ENCODE data around the gene PNISR. TPM values are rescaled to one million over a fixed set of nuclear protein-coding genes. Genes with fewer than 3 reads are reported as not detected.
A peak's percentile ranks its signal among the peaks of the same experiment; 100 is the strongest.

Gene PNISR
- total RNA-seq, 1 donor from 2014 or later, result 48.5 TPM

DNA sequence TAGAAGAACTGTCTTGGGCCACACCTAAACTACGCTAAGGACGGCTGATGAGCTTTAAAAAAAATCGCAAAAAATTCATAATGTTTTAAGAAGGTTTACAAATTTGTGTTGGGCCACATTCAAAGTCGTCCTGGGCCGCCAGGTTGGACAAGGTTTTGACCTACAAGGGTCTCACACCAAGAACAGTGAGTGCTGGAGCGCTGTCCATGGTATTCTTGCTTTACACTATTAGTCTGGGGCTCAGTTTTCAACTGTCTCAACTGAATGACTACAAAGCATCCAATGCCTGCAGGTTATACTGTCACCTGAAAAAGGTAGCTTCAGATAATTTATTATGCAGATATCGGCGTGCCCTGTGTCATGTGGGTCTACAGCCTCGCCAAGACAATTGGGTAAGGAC lies 72.0 kb downstream of the PNISR start:
- ATAC-seq (ENCODE audit: poor library complexity) (no peak), DNase-seq (no peak)
- intact Hi-C loops (cut with DNase I), result no loop called here

DNA sequence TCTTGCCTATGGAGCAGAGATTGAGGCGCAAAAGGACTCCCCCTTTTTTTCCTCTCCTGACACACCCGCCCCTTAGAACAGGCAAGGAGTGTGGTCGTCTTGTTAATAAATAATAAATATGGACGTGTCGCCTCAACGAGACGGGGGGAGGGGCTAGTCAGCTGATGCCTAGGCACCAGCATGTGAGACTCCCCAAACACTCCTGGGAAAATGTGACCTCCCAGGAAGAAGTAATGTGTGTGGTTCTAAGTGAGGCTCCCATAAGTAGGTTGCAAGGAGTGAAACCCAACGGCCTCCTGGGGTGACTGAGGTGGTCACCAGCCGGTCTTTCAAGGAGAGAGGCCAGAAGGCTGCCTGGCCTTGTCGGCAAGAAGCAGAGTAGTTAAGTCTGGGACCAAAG lies 74.5 kb downstream of the PNISR start:
- intact Hi-C loops (cut with DNase I), result no loop called here
- DNase-seq (no peak), ATAC-seq (ENCODE audit: poor library complexity) (no peak)

DNA sequence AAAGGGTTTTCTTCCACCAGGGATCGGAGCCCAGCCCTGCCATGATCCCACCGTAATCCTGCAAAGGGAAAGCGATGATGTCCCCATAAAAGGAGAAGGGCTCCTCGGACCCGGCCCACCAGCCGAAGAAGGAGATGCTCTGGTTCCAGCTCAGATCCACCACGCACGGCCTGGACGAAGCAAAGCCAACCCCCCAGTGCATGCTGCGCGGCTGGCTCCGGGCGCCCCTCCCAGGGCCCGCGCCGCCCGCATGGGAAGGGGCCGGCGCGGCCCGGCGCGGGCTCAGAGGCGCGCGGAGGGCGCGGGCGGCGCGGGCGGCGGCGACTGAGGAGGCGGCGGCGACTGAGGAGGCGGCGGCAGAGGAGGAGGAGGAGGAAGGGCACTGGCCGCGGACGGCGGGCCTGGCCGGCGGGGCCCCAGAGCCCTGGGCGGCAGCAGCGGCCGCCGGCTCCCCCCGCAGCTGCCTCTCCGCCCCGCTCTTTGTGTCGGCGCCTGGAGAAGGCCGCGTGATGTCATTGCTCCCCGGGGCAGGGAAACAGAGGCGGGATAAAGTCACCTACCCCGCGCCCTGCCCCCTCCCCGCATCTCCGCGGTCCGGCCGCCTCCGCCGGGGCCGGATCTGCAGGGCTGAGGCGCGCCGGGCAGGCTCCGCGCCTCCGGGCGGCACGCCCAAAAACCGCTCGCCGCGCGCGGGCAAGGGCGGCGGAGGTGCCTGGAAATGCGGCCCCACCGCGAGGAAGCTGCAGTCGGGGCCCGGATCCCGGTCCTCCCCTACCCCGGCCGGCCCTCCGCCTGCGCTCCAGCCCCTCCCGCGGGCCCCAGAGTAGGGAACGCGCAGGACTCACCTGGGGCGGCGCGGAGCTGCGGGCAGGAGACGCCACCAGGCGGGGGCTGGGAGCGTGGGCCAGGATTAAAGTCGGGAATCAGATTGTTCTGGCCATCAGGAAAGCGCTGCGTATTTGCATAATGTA lies 75.7 kb downstream of the PNISR start, which contains the start of gene FAXC:
TSS of gene FAXC (minus strand) at position 504 of the 971 bp plus-strand sequence. CDS start at position 202, 302 bp downstream.
- DNase-seq (no peak), ATAC-seq (ENCODE audit: poor library complexity) (peak; percentile 63)
- intact Hi-C loops (cut with DNase I), result no loop called here

DNA sequence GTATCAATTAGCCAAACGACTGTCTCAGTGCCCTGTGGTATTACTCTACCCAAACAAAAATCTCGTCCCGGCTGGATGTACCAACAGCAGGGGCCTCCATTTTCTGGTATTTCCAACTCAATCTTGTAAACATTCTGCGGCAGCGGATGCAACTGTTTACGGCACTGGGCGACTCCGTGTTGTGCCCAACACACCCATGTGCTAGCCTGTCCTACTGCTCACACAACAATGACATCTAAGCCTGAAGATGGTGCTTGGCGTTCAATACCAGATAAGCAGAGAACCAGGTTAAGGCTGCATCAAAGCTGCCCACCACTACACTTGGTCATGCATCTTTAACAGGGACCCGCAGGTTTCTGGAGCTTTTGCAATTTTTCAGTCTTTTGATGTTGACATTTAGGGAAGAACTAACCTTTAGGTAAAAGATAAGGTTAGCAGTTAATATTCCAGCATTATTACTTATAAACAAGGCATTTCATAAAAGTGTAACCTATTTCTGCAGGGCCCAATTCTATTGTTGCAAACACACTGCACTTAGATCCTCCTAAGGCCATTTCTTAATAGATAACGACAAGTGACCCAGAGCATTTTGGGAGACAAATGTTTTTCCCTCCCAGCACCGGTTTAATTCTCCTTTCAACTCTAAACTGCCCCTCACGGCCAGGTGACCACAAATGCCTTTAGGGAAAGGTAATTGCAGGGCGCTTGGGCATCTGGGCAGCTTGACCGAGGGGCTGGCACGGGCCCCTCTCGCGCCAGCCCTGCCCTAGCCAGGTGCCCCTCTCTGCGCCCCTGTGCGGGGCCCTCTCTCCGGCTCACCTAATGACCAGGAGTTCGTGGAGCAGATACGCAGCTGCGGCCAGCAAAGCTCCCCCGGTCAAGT lies 76.6 kb downstream of the PNISR start:
- no peak for DNase-seq
- intact Hi-C loops (cut with DNase I), result no loop called here
- ATAC-seq (ENCODE audit: poor library complexity), result no peak

Other genes starting within 250 kb of the PNISR start
- gene FAXC, start 75.6 kb downstream of the PNISR start, total RNA-seq, result not detected
- 39.7 TPM for gene COQ3, start 31.1 kb downstream of the PNISR start, total RNA-seq
- gene USP45, start 90.1 kb upstream of the PNISR start, total RNA-seq, result 11.3 TPM
- 19.3 TPM for gene CCNC, start 143.4 kb upstream of the PNISR start, total RNA-seq
- gene PRDM13, start 181.5 kb upstream of the PNISR start, total RNA-seq, result not detected

Measured in Right ventricle myocardium superior (tissue), 1 donor.